ENCODE measurements around the gene THEM5. TPM values are rescaled to one million over a fixed set of nuclear protein-coding genes. Genes with fewer than 3 reads are reported as not detected.

The THEM5 gene
- total and polyA plus RNA-seq, 10 of the 15 experiments (the other 5 are each of a cell fraction or from before 2014, with no cell fraction given), result 0.16 TPM; not detected in 9

- TF ChIP-seq ATF2 (IDR thresholded peaks at IDR 0.05; ENCODE audit: low read length) (no peak), SMARCA5 (IDR thresholded peaks at IDR 0.05) (no peak), HDAC2 (IDR thresholded peaks at IDR 0.05) (no peak), BRCA1 (IDR thresholded peaks at IDR 0.05; ENCODE audit: low read depth, low read length) (no peak), FOXM1 (IDR thresholded peaks at IDR 0.05; ENCODE audit: low read depth, low read length) (no peak), ELK1 (IDR thresholded peaks at IDR 0.05; ENCODE audit: low read depth, low read length) (no peak), MLLT1 (IDR thresholded peaks at IDR 0.05) (no peak)
Observed at GRCh38 chr1:151807131-151807530, 46.4 kb downstream of the THEM5 start (continued).

- CTCF ChIA-PET, result interaction anchor here (1.1 kb wide), 1 partner anchor 30 kb away, joined by 4 read pairs; no protein-coding TSS in a partner anchor
- peaks cover 0 to 5% of the 10 kb centered on the region in 2 experiments; a peak in 3 of 4 replicates for H3K27me3 ChIP-seq (replicated peaks in 1 of 2; ENCODE audit: control insufficient read depth in 2 of 2, insufficient read depth in 2 of 2, low read length in 1 of 2)
- intact Hi-C loops (cut with micrococcal nuclease; ENCODE audit: unreplicated experiment) (no loop called here), in situ Hi-C loops (cut with MboI) (no loop called here)
- ATAC-seq (no peak), DNase-seq (ENCODE audit: low read depth, low spot score) (no peak), FAIRE-seq (no peak)
- POLR2A ChIA-PET, result no interaction called here
- H3K36me3 ChIP-seq (ENCODE audit: control insufficient read depth in 2 of 2, insufficient read depth in 2 of 2, low read length in 1 of 2), result no peaks in the 10 kb centered on the region
- no peak overlapping the region for H3K9ac ChIP-seq (ENCODE audit: control insufficient read depth, insufficient read depth, low read length)
- H3K4me1 ChIP-seq (ENCODE audit: control insufficient read depth, insufficient read depth, low read length), result peaks cover 6% of the 10 kb centered on the region; the same call in 1 of the 2 replicates
- no peak overlapping the region for H3K27ac ChIP-seq (ENCODE audit: control insufficient read depth, insufficient read depth)
- H2AFZ ChIP-seq (ENCODE audit: control insufficient read depth, low read depth, low read length), result no peak overlapping the region
- BruUV-seq (replicated peaks), result no TSS peak
- H4K20me1 ChIP-seq (ENCODE audit: control insufficient read depth, insufficient read depth), result no peaks in the 10 kb centered on the region
- RAD21 ChIA-PET (ENCODE audit: unreplicated experiment), result no interaction called here
- no peaks in the 10 kb centered on the region for H3K79me2 ChIP-seq (ENCODE audit: control insufficient read depth, insufficient read depth, low read length)
- no peak overlapping the region for H3K4me2 ChIP-seq (ENCODE audit: control insufficient read depth, insufficient read depth)
- no peak overlapping the region for H3K4me3 ChIP-seq
- SMC1A ChIA-PET (ENCODE audit: uncharacterized antibody, unreplicated experiment), result interaction anchor here (1.0 kb wide), 1 partner anchor 14 kb away, joined by 3 read pairs; no protein-coding TSS in a partner anchor
- H3K9me3 ChIP-seq (replicated peaks; ENCODE audit: control insufficient read depth, insufficient read depth, low read length), result no peaks in the 10 kb centered on the region
- 57% methylated on average over 7 of the region's 7 CpGs for WGBS (ENCODE audit: insufficient coverage, insufficient replicate concordance, low lambda C conversion rate, missing lambda C conversion rate)
- no peak for TF ChIP-seq IRF5 (IDR thresholded peaks at IDR 0.05; ENCODE audit: borderline replicate concordance)
- TF ChIP-seq RB1 (IDR thresholded peaks at IDR 0.05; ENCODE audit: borderline replicate concordance), result no peak
- no peak for TF ChIP-seq HDAC2 (IDR thresholded peaks at IDR 0.05)
- no peak for TF ChIP-seq SUZ12 (IDR thresholded peaks at IDR 0.05; ENCODE audit: unreplicated experiment)
- TF ChIP-seq POLR2A (IDR thresholded peaks at IDR 0.05; ENCODE audit: low read depth, low read length), result no peak
- no peak for TF ChIP-seq ZBTB40 (IDR thresholded peaks at IDR 0.05; ENCODE audit: borderline replicate concordance)
- TF ChIP-seq IRF4 (IDR thresholded peaks at IDR 0.05; ENCODE audit: low read depth, low read length), result no peak
- TF ChIP-seq NFXL1 (IDR thresholded peaks at IDR 0.05; ENCODE audit: borderline replicate concordance), result no peak
- TF ChIP-seq KDM1A (IDR thresholded peaks at IDR 0.05; ENCODE audit: borderline replicate concordance), result no peak
Observed at GRCh38 chr1:151806170-151806569, 47.3 kb downstream of the THEM5 start.

Measured in GM12878 (cell line).